Activated CD8-positive, alpha-beta memory T cell treated with anti-CD3 and anti-CD28 coated beads, Interleukin-2, amount 50 U/mL, for 24 hours (primary cell): ENCODE data around the gene NR2C2.
A peak's percentile ranks its signal among the peaks of the same experiment; 100 is the strongest.

ENCODE experiments used
- DNase-seq: peaks from one replicate; pipeline ENCODE4 v3.0.0-alpha.2; 2020; ENCODE audit errors: extremely low read depth

The NR2C2 gene

GRCh38 chr3:15063656-15064286 lies 116.4 kb downstream of the NR2C2 start:
- no peak for DNase-seq

GRCh38 chr3:15064299-15064834 lies 117.0 kb downstream of the NR2C2 start:
- DNase-seq: no peak

GRCh38 chr3:15064835-15065549 lies 117.6 kb downstream of the NR2C2 start, which contains the start of gene MRPS25:
Gene MRPS25 (minus strand): TSS chr3:15065315. CDS start chr3:15065194, 121 bp downstream.
- peak; percentile 80 for DNase-seq

- no peak for DNase-seq
These were observed 118.2 kb downstream of the NR2C2 start for GRCh38 chr3:15065550-15066007.

GRCh38 chr3:15066467-15066866 lies 119.1 kb downstream of the NR2C2 start:
- DNase-seq: no peak

- no peak for DNase-seq
These were observed 122.1 kb downstream of the NR2C2 start for GRCh38 chr3:15069441-15069840.

- no peak for DNase-seq
These were observed 124.3 kb downstream of the NR2C2 start for GRCh38 chr3:15071699-15072098.

GRCh38 chr3:15074500-15074899 lies 127.1 kb downstream of the NR2C2 start:
- DNase-seq: no peak

- DNase-seq: no peak
These were observed 131.7 kb downstream of the NR2C2 start for GRCh38 chr3:15079091-15079490.

GRCh38 chr3:15081960-15082664 lies 134.7 kb downstream of the NR2C2 start:
- DNase-seq: no peak

- DNase-seq: no peak
These were observed 135.9 kb downstream of the NR2C2 start for GRCh38 chr3:15083252-15083651.

- DNase-seq: no peak
These were observed 138.9 kb downstream of the NR2C2 start for GRCh38 chr3:15086263-15086662.

- DNase-seq: no peak
These were observed 139.3 kb downstream of the NR2C2 start for GRCh38 chr3:15086699-15087098.

- no peak for DNase-seq
These were observed 141.8 kb downstream of the NR2C2 start for GRCh38 chr3:15089201-15089600.

- no peak for DNase-seq
These were observed 144.2 kb downstream of the NR2C2 start for GRCh38 chr3:15091575-15091974.

- no peak for DNase-seq
These were observed 145.3 kb downstream of the NR2C2 start for GRCh38 chr3:15092686-15093085.

GRCh38 chr3:15094187-15094875 lies 146.9 kb downstream of the NR2C2 start:
- no peak for DNase-seq

GRCh38 chr3:15096046-15096445 lies 148.7 kb downstream of the NR2C2 start:
- DNase-seq: no peak

GRCh38 chr3:15097891-15098290 lies 150.5 kb downstream of the NR2C2 start:
- DNase-seq: no peak
